IMR-90 (cell line): ENCODE measurements around the gene C12orf60. TPM values are rescaled to one million over a fixed set of nuclear protein-coding genes. Genes with fewer than 3 reads are reported as not detected.
A peak's percentile ranks its signal among the peaks of the same experiment; 100 is the strongest.

Experiments used
- ATAC-seq: fragments of 200-7000 bp; cut with Tn5 transposase; 2 replicates; pipeline ENCODE4 v1.9.1; 2020; ENCODE audit warnings: low read depth, mild to moderate bottlenecking, moderate library complexity
- BruUV-seq: library from RNA; stranded (reverse); fragments of 400-500 nt; replicated peaks from 2 replicates; lab custom pipeline; 2021; lab: Mats Ljungman, UMichigan
- CTCF ChIA-PET: fragments of 300-600 bp; formaldehyde crosslinking; extraction: SDS; loops from one replicate; lab custom pipeline; 2021; ENCODE audit warnings: antibody characterized with exemption; lab: Yijun Ruan, JAX
- POLR2A ChIA-PET: fragments of 300-600 bp; sonication (Branson Sonifier 250); formaldehyde crosslinking; loops from one replicate; lab custom pipeline; 2022; ENCODE audit warnings: antibody characterized with exemption; ENCODE audit not compliant: unreplicated experiment; lab: Charles Lee
- DNase-seq: peaks from one replicate; pipeline ENCODE4 v3.0.0; 2013
- H2AFZ ChIP-seq: replicated peaks from 2 replicates; pipeline ENCODE3; 2013; ENCODE audit warnings: low read length, mild to moderate bottlenecking; ENCODE audit not compliant: poor library complexity
- H2AK5ac ChIP-seq: 2 replicates; pipeline ENCODE4 v1.6.1; 2013; ENCODE audit warnings: low read depth, low read length, inconsistent platforms
- H2AK9ac ChIP-seq: replicated peaks from 2 replicates; pipeline ENCODE3; 2013; ENCODE audit warnings: mild to moderate bottlenecking, low read depth, low read length, moderate library complexity; ENCODE audit not compliant: poor library complexity
- H2BK120ac ChIP-seq: 2 replicates; pipeline ENCODE4 v1.6.1; 2013; ENCODE audit warnings: low read depth, low read length, inconsistent platforms
- H2BK15ac ChIP-seq: 3 replicates; pipeline ENCODE4 v1.6.1; 2013; ENCODE audit warnings: low read depth, low read length, inconsistent platforms
- H2BK20ac ChIP-seq: 2 replicates; pipeline ENCODE4 v1.6.1; 2013; ENCODE audit warnings: low read depth, mild to moderate bottlenecking, inconsistent platforms, low read length, moderate library complexity
- H2BK5ac ChIP-seq: 2 replicates; pipeline ENCODE4 v1.6.1; 2013; ENCODE audit warnings: mild to moderate bottlenecking, low read depth, low read length, inconsistent platforms; ENCODE audit not compliant: poor library complexity, severe bottlenecking
- H3K14ac ChIP-seq: replicated peaks from 2 replicates; pipeline ENCODE4 v1.6.1; 2013; ENCODE audit warnings: low read depth, low read length, inconsistent platforms
- H3K18ac ChIP-seq: 2 replicates; pipeline ENCODE4 v1.6.1; 2013; ENCODE audit warnings: low read depth, low read length, control low read depth
- H3K23ac ChIP-seq: 2 replicates; pipeline ENCODE4 v1.6.1; 2013; ENCODE audit warnings: low read depth, low read length, inconsistent platforms
- H3K27ac ChIP-seq: 2 replicates; pipeline ENCODE4 v1.5.1; 2013; ENCODE audit warnings: mild to moderate bottlenecking, control low read depth, low read length; ENCODE audit not compliant: insufficient read depth
- H3K27me3 ChIP-seq: 2 replicates; pipeline ENCODE4 v1.6.1; 2013; ENCODE audit warnings: low read length; ENCODE audit not compliant: control insufficient read depth, insufficient read depth
- H3K36me3 ChIP-seq: 2 replicates; pipeline ENCODE4 v1.6.1; 2013; ENCODE audit warnings: low read length, mixed read lengths; ENCODE audit not compliant: control insufficient read depth, insufficient read depth
- H3K4ac ChIP-seq: 2 replicates; pipeline ENCODE4 v1.6.1; 2013; ENCODE audit warnings: low read depth, low read length, inconsistent platforms
- H3K4me1 ChIP-seq: 2 replicates; pipeline ENCODE4 v1.6.1; 2013; ENCODE audit warnings: low read length, mixed read lengths; ENCODE audit not compliant: control insufficient read depth, insufficient read depth
- H3K4me2 ChIP-seq: 2 replicates; pipeline ENCODE4 v1.6.1; 2013; ENCODE audit warnings: low read depth, mild to moderate bottlenecking, control low read depth, low read length, moderate library complexity
- H3K4me3 ChIP-seq: 2 replicates; pipeline ENCODE4 v1.5.1; 2013; ENCODE audit warnings: low read depth, mild to moderate bottlenecking, control low read depth, low read length, moderate library complexity; ENCODE audit not compliant: insufficient read depth
- H3K56ac ChIP-seq: 2 replicates; pipeline ENCODE4 v1.6.1; 2013; ENCODE audit warnings: low read length, inconsistent platforms; ENCODE audit not compliant: insufficient read depth; ENCODE audit errors: extremely low read depth
- H3K79me1 ChIP-seq, 2 experiments: 2 replicates each; pipeline ENCODE4 v1.6.1; 2013; ENCODE audit warnings: low read length in 2 of 2, inconsistent platforms in 1 of 2, low read depth in 1 of 2
- H3K9ac ChIP-seq: 2 replicates; pipeline ENCODE4 v1.6.1; 2013; ENCODE audit warnings: low read depth, low read length, control low read depth
- H3K9me1 ChIP-seq: 2 replicates; pipeline ENCODE4 v1.6.1; 2013; ENCODE audit warnings: low read length, inconsistent platforms; ENCODE audit not compliant: insufficient read depth
- H3K9me3 ChIP-seq: 2 replicates; pipeline ENCODE4 v1.6.1; 2013; ENCODE audit warnings: low read length; ENCODE audit not compliant: control insufficient read depth, insufficient read depth
- H4K20me1 ChIP-seq: 2 replicates; pipeline ENCODE4 v1.6.1; 2013; ENCODE audit warnings: low read length, inconsistent platforms; ENCODE audit not compliant: insufficient read depth
- H4K5ac ChIP-seq: 2 replicates; pipeline ENCODE4 v1.6.1; 2013; ENCODE audit warnings: mild to moderate bottlenecking, low read depth, low read length, control low read depth
- H4K8ac ChIP-seq, 2 experiments: 2 replicates each; pipeline ENCODE4 v1.6.1; 2013; ENCODE audit warnings: low read depth in 2 of 2, low read length in 2 of 2, control low read depth in 1 of 2, inconsistent platforms in 1 of 2
- H4K91ac ChIP-seq: 2 replicates; pipeline ENCODE4 v1.6.1; 2013; ENCODE audit warnings: low read depth, low read length, inconsistent platforms; ENCODE audit not compliant: insufficient read depth
- BHLHE40 ChIP-seq: fragments of 150-350 bp; IDR thresholded peaks from 2 replicates; pipeline ENCODE4 v1.6.1; 2016; ENCODE audit warnings: mild to moderate bottlenecking, low read depth, low read length
- CHD1 ChIP-seq: IDR thresholded peaks from 2 replicates; pipeline ENCODE4 v1.6.1; 2012; ENCODE audit warnings: low read depth, low read length, improper control_type of control experiment
- CTCF ChIP-seq: conservative IDR thresholded peaks from 2 replicates; pipeline ENCODE4 v1.5.1; 2012; ENCODE audit warnings: mild to moderate bottlenecking, low read depth, low read length, improper control_type of control experiment
- MAZ ChIP-seq: IDR thresholded peaks from 2 replicates; pipeline ENCODE4 v1.6.1; 2012; ENCODE audit warnings: low read depth, mild to moderate bottlenecking, low read length, improper control_type of control experiment, moderate library complexity, borderline replicate concordance
- RCOR1 ChIP-seq: IDR thresholded peaks from 2 replicates; pipeline ENCODE4 v1.6.1; 2012; ENCODE audit warnings: mild to moderate bottlenecking, low read length, improper control_type of control experiment; ENCODE audit not compliant: insufficient replicate concordance
- WGBS, 2 experiments: methylation state at CpG; one replicate each; pipeline versions ENCODE4 v1.1.5 to v1.1.7; 2013; ENCODE audit warnings: missing lambda C conversion rate in 2 of 2; ENCODE audit not compliant: insufficient read length in 1 of 2; ENCODE audit errors: extremely low coverage in 2 of 2; 5-methylcytosine and 5-hydroxymethylcytosine counted together
- dilution Hi-C: fragments of 300-500 bp; cut with HindIII; formaldehyde crosslinking; loops from one replicate; pipeline ENCODE4 v1.14.3; 2018; ENCODE audit warnings: low sequenced_read_pairs; ENCODE audit not compliant: unreplicated experiment
- in situ Hi-C: fragments of 300-500 bp; cut with MboI; formaldehyde crosslinking; loops from 3 replicates; pipeline ENCODE4 v1.14.3; 2019; ENCODE audit warnings: low sequenced_read_pairs, inconsistent platforms, mixed read lengths
- intact Hi-C: fragments of 100-400 bp; cut with micrococcal nuclease; formaldehyde crosslinking; loops from 2 replicates; pipeline ENCODE4 v1.10.0; 2022
- polyA plus RNA-seq, 3 experiments: library from polyadenylated mRNA; depleted of rRNA; stranded (reverse); fragments of >200 nt; gene quantifications; 2 replicates each; pipeline ENCODE4 v1.2.3, GENCODE V29; 2012; ENCODE audit warnings: low replicate concordance in 1 of 3
- total RNA-seq: library from RNA; depleted of rRNA; stranded (reverse); fragments of >200 nt; gene quantifications from 2 replicates; pipeline ENCODE4 v1.2.3, GENCODE V29; 2012

C12orf60 gene
- total and polyA plus RNA-seq, 2 of the 4 experiments (the other 2 are of a cell fraction), result 1.1 TPM

GRCh38 chr12:14776236-14776961 lies 27.1 kb upstream of the C12orf60 start:
- Histone ChIP-seq H3K9me1 (peaks cover 6% of the 10 kb centered on the region; the same call in 1 of the 2 replicates), H2BK20ac (0 out of 2 replicates have a peak overlapping the region, but pooled peaks have one; percentile 33), H2BK15ac (peak overlapping the region; percentile 26; the same call in 1 of the 3 replicates), H3K23ac (peak overlapping the region; percentile 75; the same call in 1 of the 2 replicates), H4K5ac (no peak overlapping the region), H3K4me2 (peak overlapping the region; percentile 76), H3K56ac (no peak overlapping the region), H3K14ac (peak overlapping the region; percentile 35; the same call in 1 of the 2 replicates), H3K36me3 (no peaks in the 10 kb centered on the region), H3K9ac (no peak overlapping the region), H3K4me1 (peaks cover 8% of the 10 kb centered on the region), H4K8ac (peak overlapping the region in 1 of 2 experiments; percentile 8; a peak in 1 of 4 replicates), H3K4me3 (no peak overlapping the region; the same call in 1 of the 2 replicates), H3K27me3 (no peaks in the 10 kb centered on the region), H3K79me1 (peaks cover 3 to 27% of the 10 kb centered on the region in 2 experiments; a peak in 2 of 4 replicates), H2AFZ (no peak overlapping the region), H3K27ac (peak overlapping the region; percentile 35; the same call in 1 of the 2 replicates), H4K20me1 (no peaks in the 10 kb centered on the region), H2BK5ac (peak overlapping the region; percentile 86), H3K9me3 (no peaks in the 10 kb centered on the region; the same call in 1 of the 2 replicates), H2BK120ac (no peak overlapping the region), H2AK9ac (no peak overlapping the region), H3K18ac (no peak overlapping the region; the same call in 1 of the 2 replicates), H3K4ac (no peak overlapping the region; the same call in 1 of the 2 replicates), H4K91ac (peak overlapping the region; percentile 11; the same call in 1 of the 2 replicates), H2AK5ac (peak overlapping the region; percentile 39; the same call in 1 of the 2 replicates)
- CTCF ChIA-PET, result no interaction called here
- no peak for ATAC-seq
- dilution Hi-C loops, result no loop called here
- DNase-seq, result peak; percentile 29
- TF ChIP-seq RCOR1 (no peak), CHD1 (no peak), CTCF (peak; percentile 34), BHLHE40 (no peak), MAZ (no peak)
- BruUV-seq, result no TSS peak
- intact Hi-C loops, result loop anchor here (10.0 kb wide), 1 partner anchor 1568 kb away; the partner anchor contains the start of gene MGST1
- POLR2A ChIA-PET, result interaction anchor here (0.5 to 0.7 kb wide), 2 partner anchors 21 to 1022 kb away, joined by 3 to 4 read pairs; no protein-coding TSS in a partner anchor
- in situ Hi-C loops, result loop anchor here (25.0 kb wide), 2 partner anchors 389 to 1111 kb away; partner anchors contain the start of gene STRAP
- no CpG with 5 or more reads among the region's 5 CpGs for WGBS, 2 experiments
